OCI-LY1 (cell line): ENCODE results near the gene ABO.
"Not testable (repeated sequence)": the region's sequence is repeated elsewhere in the genome, so short reads cannot be mapped to it uniquely, and the experiment has no call there.

Source experiments
- EZH2 ChIP-seq: fragments of 200-600 bp; sonication (generic), shearing (Covaris generic); IDR thresholded peaks from 2 replicates; pipeline ENCODE4 v1.8.0; 2017; ENCODE audit warnings: borderline replicate concordance, mixed run types, mild to moderate bottlenecking, antibody characterized with exemption, low read length, moderate library complexity, mixed read lengths
- TF ChIP-seq, protein P1 (sequence below): fragments of 200-600 bp; sonication (generic), shearing (Covaris generic); IDR thresholded peaks from 2 replicates; pipeline ENCODE4 v1.5.1; 2017; ENCODE audit warnings: mild to moderate bottlenecking, antibody characterized with exemption, low read length, moderate library complexity, mixed read lengths

GRCh38 chr9:133214276-133214675 is 60.7 kb downstream of the ABO start:
- TF ChIP-seq, protein P1, sequence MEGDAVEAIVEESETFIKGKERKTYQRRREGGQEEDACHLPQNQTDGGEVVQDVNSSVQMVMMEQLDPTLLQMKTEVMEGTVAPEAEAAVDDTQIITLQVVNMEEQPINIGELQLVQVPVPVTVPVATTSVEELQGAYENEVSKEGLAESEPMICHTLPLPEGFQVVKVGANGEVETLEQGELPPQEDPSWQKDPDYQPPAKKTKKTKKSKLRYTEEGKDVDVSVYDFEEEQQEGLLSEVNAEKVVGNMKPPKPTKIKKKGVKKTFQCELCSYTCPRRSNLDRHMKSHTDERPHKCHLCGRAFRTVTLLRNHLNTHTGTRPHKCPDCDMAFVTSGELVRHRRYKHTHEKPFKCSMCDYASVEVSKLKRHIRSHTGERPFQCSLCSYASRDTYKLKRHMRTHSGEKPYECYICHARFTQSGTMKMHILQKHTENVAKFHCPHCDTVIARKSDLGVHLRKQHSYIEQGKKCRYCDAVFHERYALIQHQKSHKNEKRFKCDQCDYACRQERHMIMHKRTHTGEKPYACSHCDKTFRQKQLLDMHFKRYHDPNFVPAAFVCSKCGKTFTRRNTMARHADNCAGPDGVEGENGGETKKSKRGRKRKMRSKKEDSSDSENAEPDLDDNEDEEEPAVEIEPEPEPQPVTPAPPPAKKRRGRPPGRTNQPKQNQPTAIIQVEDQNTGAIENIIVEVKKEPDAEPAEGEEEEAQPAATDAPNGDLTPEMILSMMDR, result not testable (repeated sequence)
- TF ChIP-seq EZH2, result not testable (repeated sequence)
